Testis (tissue), 2 donors: Measurements from ENCODE around the gene HSD17B14.

Source experiments
- POLR2A ChIP-seq: fragments of 450-650 bp; IDR thresholded peaks from one replicate; pipeline ENCODE4 v1.6.1; 2017; ENCODE audit warnings: antibody characterized with exemption, mild to moderate bottlenecking, moderate library complexity
- TF ChIP-seq, protein P1 (sequence below), 3 experiments: fragments of 450-650 bp in 2 of 3; fragments of 200-600 bp in 1 of 3; sonication (generic) in 1 of 3; IDR thresholded peaks; one replicate each; pipeline ENCODE4 v1.5.1; 2016 to 2019; ENCODE audit warnings: antibody characterized with exemption in 3 of 3, mild to moderate bottlenecking in 2 of 3, moderate library complexity in 1 of 3

- TF ChIP-seq, protein P1, sequence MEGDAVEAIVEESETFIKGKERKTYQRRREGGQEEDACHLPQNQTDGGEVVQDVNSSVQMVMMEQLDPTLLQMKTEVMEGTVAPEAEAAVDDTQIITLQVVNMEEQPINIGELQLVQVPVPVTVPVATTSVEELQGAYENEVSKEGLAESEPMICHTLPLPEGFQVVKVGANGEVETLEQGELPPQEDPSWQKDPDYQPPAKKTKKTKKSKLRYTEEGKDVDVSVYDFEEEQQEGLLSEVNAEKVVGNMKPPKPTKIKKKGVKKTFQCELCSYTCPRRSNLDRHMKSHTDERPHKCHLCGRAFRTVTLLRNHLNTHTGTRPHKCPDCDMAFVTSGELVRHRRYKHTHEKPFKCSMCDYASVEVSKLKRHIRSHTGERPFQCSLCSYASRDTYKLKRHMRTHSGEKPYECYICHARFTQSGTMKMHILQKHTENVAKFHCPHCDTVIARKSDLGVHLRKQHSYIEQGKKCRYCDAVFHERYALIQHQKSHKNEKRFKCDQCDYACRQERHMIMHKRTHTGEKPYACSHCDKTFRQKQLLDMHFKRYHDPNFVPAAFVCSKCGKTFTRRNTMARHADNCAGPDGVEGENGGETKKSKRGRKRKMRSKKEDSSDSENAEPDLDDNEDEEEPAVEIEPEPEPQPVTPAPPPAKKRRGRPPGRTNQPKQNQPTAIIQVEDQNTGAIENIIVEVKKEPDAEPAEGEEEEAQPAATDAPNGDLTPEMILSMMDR (IDR thresholded peaks at IDR 0.05) = peak; percentile 87 to 97 (median 96)
- no peak for TF ChIP-seq POLR2A
Measured at GRCh38 chr19:48835734-48836088, 580 bp downstream of the HSD17B14 start.
